Measurements from ENCODE around the gene MAP3K7CL.

GRCh38 chr21:29205009-29205408, 74.6 kb downstream of the MAP3K7CL start:
- TF ChIP-seq CEBPB (IDR thresholded peaks at IDR 0.05) (no peak), NFIC (IDR thresholded peaks at IDR 0.05) (no peak), EP300 (IDR thresholded peaks at IDR 0.05; ENCODE audit: borderline replicate concordance) (no peak), RAD21 (IDR thresholded peaks at IDR 0.05; ENCODE audit: low read depth) (no peak), YY1 (IDR thresholded peaks at IDR 0.05; ENCODE audit: low read depth) (no peak), TEAD4 (IDR thresholded peaks at IDR 0.05) (no peak), CREB1 (IDR thresholded peaks at IDR 0.05; ENCODE audit: low read depth) (no peak), TAF1 (IDR thresholded peaks at IDR 0.05; ENCODE audit: low read depth) (no peak)
- TF ChIP-seq, protein P1, sequence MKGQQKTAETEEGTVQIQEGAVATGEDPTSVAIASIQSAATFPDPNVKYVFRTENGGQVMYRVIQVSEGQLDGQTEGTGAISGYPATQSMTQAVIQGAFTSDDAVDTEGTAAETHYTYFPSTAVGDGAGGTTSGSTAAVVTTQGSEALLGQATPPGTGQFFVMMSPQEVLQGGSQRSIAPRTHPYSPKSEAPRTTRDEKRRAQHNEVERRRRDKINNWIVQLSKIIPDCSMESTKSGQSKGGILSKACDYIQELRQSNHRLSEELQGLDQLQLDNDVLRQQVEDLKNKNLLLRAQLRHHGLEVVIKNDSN (IDR thresholded peaks at IDR 0.05), result no peak
- TF ChIP-seq, protein P2, sequence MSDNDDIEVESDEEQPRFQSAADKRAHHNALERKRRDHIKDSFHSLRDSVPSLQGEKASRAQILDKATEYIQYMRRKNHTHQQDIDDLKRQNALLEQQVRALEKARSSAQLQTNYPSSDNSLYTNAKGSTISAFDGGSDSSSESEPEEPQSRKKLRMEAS (IDR thresholded peaks at IDR 0.05), result no peak
- TF ChIP-seq, protein P3, sequence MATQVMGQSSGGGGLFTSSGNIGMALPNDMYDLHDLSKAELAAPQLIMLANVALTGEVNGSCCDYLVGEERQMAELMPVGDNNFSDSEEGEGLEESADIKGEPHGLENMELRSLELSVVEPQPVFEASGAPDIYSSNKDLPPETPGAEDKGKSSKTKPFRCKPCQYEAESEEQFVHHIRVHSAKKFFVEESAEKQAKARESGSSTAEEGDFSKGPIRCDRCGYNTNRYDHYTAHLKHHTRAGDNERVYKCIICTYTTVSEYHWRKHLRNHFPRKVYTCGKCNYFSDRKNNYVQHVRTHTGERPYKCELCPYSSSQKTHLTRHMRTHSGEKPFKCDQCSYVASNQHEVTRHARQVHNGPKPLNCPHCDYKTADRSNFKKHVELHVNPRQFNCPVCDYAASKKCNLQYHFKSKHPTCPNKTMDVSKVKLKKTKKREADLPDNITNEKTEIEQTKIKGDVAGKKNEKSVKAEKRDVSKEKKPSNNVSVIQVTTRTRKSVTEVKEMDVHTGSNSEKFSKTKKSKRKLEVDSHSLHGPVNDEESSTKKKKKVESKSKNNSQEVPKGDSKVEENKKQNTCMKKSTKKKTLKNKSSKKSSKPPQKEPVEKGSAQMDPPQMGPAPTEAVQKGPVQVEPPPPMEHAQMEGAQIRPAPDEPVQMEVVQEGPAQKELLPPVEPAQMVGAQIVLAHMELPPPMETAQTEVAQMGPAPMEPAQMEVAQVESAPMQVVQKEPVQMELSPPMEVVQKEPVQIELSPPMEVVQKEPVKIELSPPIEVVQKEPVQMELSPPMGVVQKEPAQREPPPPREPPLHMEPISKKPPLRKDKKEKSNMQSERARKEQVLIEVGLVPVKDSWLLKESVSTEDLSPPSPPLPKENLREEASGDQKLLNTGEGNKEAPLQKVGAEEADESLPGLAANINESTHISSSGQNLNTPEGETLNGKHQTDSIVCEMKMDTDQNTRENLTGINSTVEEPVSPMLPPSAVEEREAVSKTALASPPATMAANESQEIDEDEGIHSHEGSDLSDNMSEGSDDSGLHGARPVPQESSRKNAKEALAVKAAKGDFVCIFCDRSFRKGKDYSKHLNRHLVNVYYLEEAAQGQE (IDR thresholded peaks at IDR 0.05; ENCODE audit: low read depth), result no peak

Data from Ishikawa (cell line).